SK-N-SH (cell line): ENCODE measurements around the gene GNAT1. TPM values are rescaled to one million over a fixed set of nuclear protein-coding genes. Genes with fewer than 3 reads are reported as not detected.

Experiments used
- CTCF ChIA-PET: fragments of 300-600, 350-600 bp; formaldehyde crosslinking; extraction: SDS; loops from one replicate; lab custom pipeline; 2021; lab: Yijun Ruan, JAX
- POLR2A ChIA-PET: fragments of 350-600 bp; sonication (Branson Sonifier 250); formaldehyde crosslinking; extraction: SDS; loops from one replicate; lab custom pipeline; 2020; ENCODE audit warnings: antibody characterized with exemption, inconsistent platforms; lab: Yijun Ruan, JAX
- DNase-seq: peaks from one replicate; pipeline ENCODE4 v3.0.0; 2012
- H2AFZ ChIP-seq: fragments of 200-600 bp; sonication (generic); 2 replicates; pipeline ENCODE4 v1.8.1; 2016; ENCODE audit warnings: antibody characterized with exemption, mild to moderate bottlenecking, low read depth
- H3F3A ChIP-seq: fragments of 200-600 bp; sonication (generic); replicated peaks from 2 replicates; pipeline ENCODE3; 2016; ENCODE audit warnings: antibody characterized with exemption, mild to moderate bottlenecking; ENCODE audit not compliant: insufficient read depth
- H3K27ac ChIP-seq, 2 experiments: fragments of 200-500 bp in 1 of 2; fragments of 200-600 bp in 1 of 2; sonication (Bioruptor generic) in 1 of 2; sonication (generic), shearing (Covaris generic) in 1 of 2; 2 replicates each; pipeline versions ENCODE4 v1.5.1 to v1.6.1; 2014 to 2016; ENCODE audit warnings: low read depth in 2 of 2, inconsistent platforms in 1 of 2, low read length in 1 of 2, mild to moderate bottlenecking in 1 of 2, mixed read lengths in 1 of 2
- H3K27me3 ChIP-seq: fragments of 200-600 bp; sonication (generic), shearing (Covaris generic); 2 replicates; pipeline ENCODE4 v1.6.1; 2016; ENCODE audit warnings: mixed run types; ENCODE audit not compliant: insufficient read depth
- H3K36me3 ChIP-seq, 2 experiments: fragments of 200-500 bp in 1 of 2; fragments of 200-600 bp in 1 of 2; sonication (Bioruptor generic) in 1 of 2; sonication (generic) in 1 of 2; replicated peaks in 1 of 2; 2 replicates each; pipeline versions ENCODE3 to v1.5.1; 2014 to 2016; ENCODE audit warnings: low read length in 1 of 2, mild to moderate bottlenecking in 1 of 2; ENCODE audit not compliant: insufficient read depth in 2 of 2, control insufficient read depth in 1 of 2
- H3K4me1 ChIP-seq, 2 experiments: fragments of 200-500 bp in 1 of 2; fragments of 200-600 bp in 1 of 2; sonication (Bioruptor generic) in 1 of 2; sonication (generic), shearing (Covaris generic) in 1 of 2; 2 replicates each; pipeline versions ENCODE4 v1.5.1 to v1.6.1; 2014 to 2016; ENCODE audit warnings: low read depth in 1 of 2, low read length in 1 of 2, mixed run types in 1 of 2; ENCODE audit not compliant: insufficient read depth in 2 of 2, control insufficient read depth in 1 of 2
- H3K4me2 ChIP-seq: fragments of 200-600 bp; sonication (generic), shearing (Covaris generic); 2 replicates; pipeline ENCODE4 v1.6.1; 2017; ENCODE audit warnings: mixed run types
- H3K4me3 ChIP-seq, 2 experiments: fragments of 200-500 bp in 1 of 2; fragments of 200-600 bp in 1 of 2; sonication (Bioruptor generic) in 1 of 2; sonication (generic), shearing (Covaris generic) in 1 of 2; 2 replicates each; pipeline versions ENCODE4 v1.5.1 to v1.8.1; 2014 to 2016; ENCODE audit warnings: low read depth in 2 of 2, inconsistent platforms in 1 of 2, low read length in 1 of 2, mild to moderate bottlenecking in 1 of 2, mixed read lengths in 1 of 2, moderate library complexity in 1 of 2
- H3K79me2 ChIP-seq: fragments of 200-600 bp; sonication (generic); 2 replicates; pipeline ENCODE4 v1.8.1; 2017; ENCODE audit warnings: mild to moderate bottlenecking; ENCODE audit not compliant: insufficient read depth
- H3K9ac ChIP-seq: fragments of 200-600 bp; sonication (generic); 2 replicates; pipeline ENCODE4 v1.6.1; 2017; ENCODE audit warnings: mixed run types
- H3K9me2 ChIP-seq: fragments of 200-600 bp; sonication (generic); 2 replicates; pipeline ENCODE4 v1.6.1; 2017; ENCODE audit warnings: mixed run types
- H3K9me3 ChIP-seq: fragments of 200-600 bp; sonication (generic); 2 replicates; pipeline ENCODE4 v1.6.1; 2017; ENCODE audit warnings: mixed run types, mild to moderate bottlenecking, moderate library complexity
- H4K20me1 ChIP-seq: fragments of 200-600 bp; sonication (generic); 2 replicates; pipeline ENCODE4 v1.6.1; 2017; ENCODE audit warnings: mild to moderate bottlenecking, mixed run types; ENCODE audit not compliant: insufficient read depth
- ELF1 ChIP-seq: IDR thresholded peaks from 2 replicates; pipeline ENCODE4 v1.4.0; 2012
- GABPA ChIP-seq: IDR thresholded peaks from 2 replicates; pipeline ENCODE4 v1.4.0; 2012; ENCODE audit warnings: low read depth, mild to moderate bottlenecking
- GATA2 ChIP-seq: sonication (generic); formaldehyde crosslinking; IDR thresholded peaks from 2 replicates; pipeline ENCODE4 v1.5.0; 2020; ENCODE audit warnings: mild to moderate bottlenecking, missing genetic modification reagents
- IRF3 ChIP-seq: fragments of 150-350 bp; IDR thresholded peaks from 2 replicates; pipeline ENCODE4 v1.6.1; 2016; ENCODE audit warnings: mild to moderate bottlenecking, low read depth, low read length
- POLR2AphosphoS5 ChIP-seq: IDR thresholded peaks from 2 replicates; pipeline ENCODE4 v1.6.1; 2012; ENCODE audit warnings: low read depth, low read length
- RAD21 ChIP-seq: IDR thresholded peaks from 2 replicates; pipeline ENCODE4 v1.6.1; 2012; ENCODE audit warnings: mild to moderate bottlenecking, low read length
- REST ChIP-seq: IDR thresholded peaks from 2 replicates; pipeline ENCODE4 v1.6.1; 2012; ENCODE audit warnings: mild to moderate bottlenecking, low read depth, low read length, moderate library complexity
- RFX5 ChIP-seq: IDR thresholded peaks from 2 replicates; pipeline ENCODE4 v1.6.1; 2012; ENCODE audit warnings: mild to moderate bottlenecking, improper control_type of control experiment, low read length
- SIN3A ChIP-seq: IDR thresholded peaks from 2 replicates; pipeline ENCODE4 v1.6.1; 2012; ENCODE audit warnings: low read depth, mild to moderate bottlenecking, low read length, moderate library complexity, borderline replicate concordance
- TAF1 ChIP-seq: IDR thresholded peaks from 2 replicates; pipeline ENCODE4 v1.6.1; 2012; ENCODE audit warnings: low read depth, mild to moderate bottlenecking, low read length, moderate library complexity, borderline replicate concordance
- TCF12 ChIP-seq: IDR thresholded peaks from 2 replicates; pipeline ENCODE4 v1.4.0; 2012
- TEAD4 ChIP-seq: IDR thresholded peaks from 2 replicates; pipeline ENCODE4 v1.4.0; 2012; ENCODE audit warnings: mild to moderate bottlenecking, borderline replicate concordance; ENCODE audit not compliant: insufficient read depth
- YY1 ChIP-seq: IDR thresholded peaks from 2 replicates; pipeline ENCODE4 v1.4.0; 2012; ENCODE audit warnings: low read depth, mild to moderate bottlenecking
- WGBS: methylation state at CpG from one replicate; pipeline ENCODE4 v1.1.6; 2017; ENCODE audit warnings: low lambda C conversion rate; 5-methylcytosine and 5-hydroxymethylcytosine counted together
- polyA plus RNA-seq, 3 experiments: library from polyadenylated mRNA; depleted of rRNA; stranded (reverse); fragments of >200 nt; gene quantifications; 2 replicates each; pipeline ENCODE4 v1.2.3, GENCODE V29; 2012

Gene GNAT1
- polyA plus RNA-seq, 1 of the 3 experiments (the other 2 are of a cell fraction), result not detected

DNA sequence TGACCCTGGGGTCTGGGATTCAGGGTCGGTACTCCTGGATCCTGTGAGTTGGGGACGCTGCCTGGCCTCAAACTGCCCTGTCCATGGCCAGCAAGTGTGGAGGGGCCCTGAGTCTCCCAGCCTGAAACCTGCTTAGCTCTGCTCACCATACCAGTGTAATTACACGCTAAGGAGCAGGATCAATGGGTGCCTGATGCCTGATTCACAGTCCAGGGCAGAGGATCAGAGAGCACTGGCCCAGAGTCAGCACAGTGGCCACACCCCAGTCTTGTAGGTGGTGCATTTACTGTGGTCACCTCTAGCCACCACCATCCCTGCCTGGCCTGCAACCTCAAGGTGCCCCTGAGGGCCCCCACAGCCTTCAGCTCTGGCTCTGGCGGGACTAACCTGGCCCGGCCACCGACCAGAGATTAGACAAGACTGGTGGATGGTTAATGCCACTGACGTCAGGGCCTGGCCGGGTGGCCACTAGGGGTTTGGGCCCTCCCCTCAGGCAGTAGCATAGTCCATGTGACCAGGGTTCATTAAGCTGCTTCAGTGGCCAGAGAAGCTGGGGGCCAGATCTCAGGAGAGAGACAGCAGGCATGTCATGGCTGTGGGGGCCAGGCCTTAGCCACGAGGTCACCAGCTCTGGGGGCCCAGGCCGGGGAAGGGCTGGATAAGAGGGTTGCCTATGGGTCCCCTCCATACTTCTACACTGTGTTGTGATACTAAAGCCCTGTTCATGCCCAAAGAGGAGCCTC is 10.3 kb downstream of the GNAT1 start:
- Histone ChIP-seq H3F3A (no peaks in the 10 kb centered on the region), H2AFZ (no peak overlapping the region), H3K9me2 (no peaks in the 10 kb centered on the region), H3K27ac (no peak overlapping the region), H3K79me2 (no peaks in the 10 kb centered on the region), H3K4me2 (no peak overlapping the region)
- no peak for DNase-seq
- 57% methylated on average over 2 of the region's 10 CpGs for whole genome bisulfite sequencing
- POLR2A ChIA-PET, result interaction anchor here (0.6 kb wide), 1 partner anchor 9 kb away, joined by 3 read pairs; no protein-coding TSS in a partner anchor
- TF ChIP-seq TCF12, result no peak
- TF ChIP-seq ELF1, result no peak
- TF ChIP-seq RAD21, result no peak
- no peak for TF ChIP-seq YY1
- TF ChIP-seq TAF1, result no peak
- no peak for TF ChIP-seq TEAD4
- no peak for TF ChIP-seq POLR2AphosphoS5
- TF ChIP-seq, all 33 proteins: peak for 0
- peaks cover 0 to 11% of the 10 kb centered on the region in 2 experiments; a peak in 1 of 4 replicates for H3K4me1 ChIP-seq
- H3K9ac ChIP-seq, result no peak overlapping the region
- H3K27me3 ChIP-seq, result peaks cover 53% of the 10 kb centered on the region
- H3K9me3 ChIP-seq, result no peaks in the 10 kb centered on the region
- CTCF ChIA-PET, result interaction anchor here (0.8 to 61.6 kb wide), 7 partner anchors 10 to 80 kb away, joined by 3 to 1375 read pairs (median 10); partner anchors contain the start of gene GNAT1
- no peaks in the 10 kb centered on the region for H4K20me1 ChIP-seq
- H3K4me3 ChIP-seq, result no peak overlapping the region
- H3K36me3 ChIP-seq, result no peaks in the 10 kb centered on the region

- Histone ChIP-seq H3K9ac (no peak overlapping the region), H3K4me1 (peaks cover 0 to 11% of the 10 kb centered on the region in 2 experiments; a peak in 1 of 4 replicates), H3K9me2 (no peaks in the 10 kb centered on the region), H3K27ac (no peak overlapping the region), H3K27me3 (peaks cover 48% of the 10 kb centered on the region), H4K20me1 (no peaks in the 10 kb centered on the region), H3K36me3 (no peaks in the 10 kb centered on the region), H3F3A (no peaks in the 10 kb centered on the region), H2AFZ (no peak overlapping the region), H3K4me3 (no peak overlapping the region), H3K4me2 (no peak overlapping the region), H3K79me2 (no peaks in the 10 kb centered on the region), H3K9me3 (no peaks in the 10 kb centered on the region)
- no peak for DNase-seq
- ChIA-PET POLR2A (interaction anchor here (0.6 kb wide), 1 partner anchor 8 kb away, joined by 3 read pairs; no protein-coding TSS in a partner anchor), CTCF (interaction anchor here (0.8 to 61.6 kb wide), 12 partner anchors 10 to 340 kb away, joined by 3 to 1375 read pairs (median 7); partner anchors contain the start of gene GNAT1)
- TF ChIP-seq GABPA, result no peak
- WGBS, result 73% methylated on average over 15 of the region's 16 CpGs
Observed at GRCh38 chr3:50202353-50203112, 11.1 kb downstream of the GNAT1 start.

- Histone ChIP-seq H4K20me1 (no peaks in the 10 kb centered on the region), H2AFZ (no peak overlapping the region), H3K27me3 (peaks cover 44% of the 10 kb centered on the region), H3K9ac (no peak overlapping the region), H3K36me3 (no peaks in the 10 kb centered on the region), H3K4me3 (no peak overlapping the region), H3K79me2 (no peaks in the 10 kb centered on the region), H3K4me2 (no peak overlapping the region), H3K4me1 (peaks cover 0 to 11% of the 10 kb centered on the region in 2 experiments; a peak in 1 of 4 replicates), H3F3A (no peaks in the 10 kb centered on the region), H3K9me2 (no peaks in the 10 kb centered on the region), H3K9me3 (no peaks in the 10 kb centered on the region), H3K27ac (no peak overlapping the region)
- no peak for DNase-seq
- ChIA-PET POLR2A (no interaction called here), CTCF (interaction anchor here (0.8 to 61.6 kb wide), 12 partner anchors 9 to 664 kb away, joined by 3 to 1375 read pairs (median 7); partner anchors contain the start of gene GNAT1)
- WGBS, result 92% methylated on average over 4 of the region's 9 CpGs
- TF ChIP-seq TEAD4 (no peak), REST (no peak), GABPA (no peak), SIN3A (no peak), RFX5 (no peak), GATA2 (CRISPR knock-in tag) (no peak), IRF3 (no peak)
Observed at GRCh38 chr3:50203113-50203808, 11.9 kb downstream of the GNAT1 start.
